ENCODE measurements around the gene DCST1.

DCST1 gene

GRCh38 chr1:155083865-155084721, 50.5 kb downstream of the DCST1 start:
- DNase-seq (ENCODE audit: extremely low read depth in 1 of 2, low read depth in 1 of 2) = no peak

DNA sequence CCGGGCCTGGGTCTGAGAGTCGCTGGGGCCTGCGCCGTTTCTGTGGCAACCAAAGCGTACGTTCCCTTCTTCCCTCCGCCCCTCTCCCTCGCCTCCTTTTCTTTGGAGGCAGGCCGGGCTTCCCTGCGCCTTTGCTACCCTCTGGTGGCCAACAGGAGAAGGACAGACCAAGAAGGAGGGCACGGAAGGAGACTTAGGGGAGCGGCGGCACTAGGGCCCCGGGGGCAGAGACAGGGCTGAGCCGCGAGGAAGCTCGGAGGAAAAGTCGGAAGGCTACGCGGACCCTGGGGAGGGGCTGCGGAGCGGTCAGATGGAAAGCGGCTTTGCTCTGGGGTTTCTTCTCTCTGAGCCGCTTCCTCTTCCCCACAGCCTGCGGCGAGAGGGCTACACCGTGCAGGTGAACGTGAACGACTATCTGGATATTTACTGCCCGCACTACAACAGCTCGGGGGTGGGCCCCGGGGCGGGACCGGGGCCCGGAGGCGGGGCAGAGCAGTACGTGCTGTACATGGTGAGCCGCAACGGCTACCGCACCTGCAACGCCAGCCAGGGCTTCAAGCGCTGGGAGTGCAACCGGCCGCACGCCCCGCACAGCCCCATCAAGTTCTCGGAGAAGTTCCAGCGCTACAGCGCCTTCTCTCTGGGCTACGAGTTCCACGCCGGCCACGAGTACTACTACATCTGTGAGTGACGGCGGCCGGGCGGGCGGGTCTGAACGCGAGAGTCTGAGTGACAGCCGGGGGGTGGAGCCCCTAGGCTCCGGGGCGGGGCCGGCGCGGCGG, 51.3 kb downstream of the DCST1 start:
- peak; percentile 67 to 86 for DNase-seq (ENCODE audit: extremely low read depth in 1 of 2, low read depth in 1 of 2)

DNA sequence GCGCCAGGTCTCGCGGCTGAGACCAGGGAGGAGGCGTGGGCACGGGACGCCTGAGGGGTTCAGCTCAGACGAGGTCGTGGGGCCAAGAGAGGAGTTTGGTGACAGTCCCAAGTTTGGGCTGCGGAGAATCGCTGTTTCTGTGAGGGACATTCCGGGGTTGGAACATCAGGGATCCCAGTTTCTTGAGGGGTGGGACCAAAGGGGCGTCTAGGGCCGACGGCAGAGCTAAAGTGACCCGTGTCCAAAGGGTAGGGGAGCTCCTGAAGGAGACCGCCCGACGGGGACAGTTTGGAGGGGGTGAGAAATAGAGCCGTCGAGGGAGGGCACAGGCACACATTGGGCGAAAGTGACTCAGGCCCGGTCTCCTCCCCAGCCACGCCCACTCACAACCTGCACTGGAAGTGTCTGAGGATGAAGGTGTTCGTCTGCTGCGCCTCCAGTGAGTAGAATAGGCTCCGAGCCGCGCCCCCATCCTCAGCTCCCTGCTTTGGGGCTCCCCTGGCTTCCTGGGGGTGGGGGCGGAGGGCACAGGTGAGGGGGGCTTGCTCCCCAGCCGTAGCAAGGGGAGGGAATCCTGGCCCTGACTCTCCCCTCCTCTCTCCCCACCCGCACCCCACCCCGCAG, 52.0 kb downstream of the DCST1 start:
- DNase-seq (ENCODE audit: extremely low read depth in 1 of 2, low read depth in 1 of 2) = peak; percentile 66

DNA sequence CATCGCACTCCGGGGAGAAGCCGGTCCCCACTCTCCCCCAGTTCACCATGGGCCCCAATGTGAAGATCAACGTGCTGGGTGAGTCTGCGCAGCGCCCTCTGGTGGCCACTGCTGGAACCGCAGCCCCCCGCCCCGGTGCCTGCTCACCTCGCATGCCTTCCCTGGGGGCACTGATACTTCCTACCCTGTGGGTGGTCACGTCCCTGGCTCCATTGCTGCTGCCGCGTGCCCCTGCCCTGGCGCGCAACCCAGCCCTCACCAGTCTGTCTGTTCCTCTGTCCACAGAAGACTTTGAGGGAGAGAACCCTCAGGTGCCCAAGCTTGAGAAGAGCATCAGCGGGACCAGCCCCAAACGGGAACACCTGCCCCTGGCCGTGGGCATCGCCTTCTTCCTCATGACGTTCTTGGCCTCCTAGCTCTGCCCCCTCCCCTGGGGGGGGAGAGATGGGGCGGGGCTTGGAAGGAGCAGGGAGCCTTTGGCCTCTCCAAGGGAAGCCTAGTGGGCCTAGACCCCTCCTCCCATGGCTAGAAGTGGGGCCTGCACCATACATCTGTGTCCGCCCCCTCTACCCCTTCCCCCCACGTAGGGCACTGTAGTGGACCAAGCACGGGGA, 52.6 kb downstream of the DCST1 start:
- DNase-seq (ENCODE audit: extremely low read depth in 1 of 2, low read depth in 1 of 2) = peak; percentile 49 to 70

- DNase-seq (ENCODE audit: extremely low read depth in 1 of 2, low read depth in 1 of 2) = no peak
Observed at GRCh38 chr1:155086856-155087535, 53.4 kb downstream of the DCST1 start.

GRCh38 chr1:155091071-155092051, 57.7 kb downstream of the DCST1 start:
- peak; percentile 34 to 68 for DNase-seq (ENCODE audit: extremely low read depth in 1 of 2, low read depth in 1 of 2)

DNA sequence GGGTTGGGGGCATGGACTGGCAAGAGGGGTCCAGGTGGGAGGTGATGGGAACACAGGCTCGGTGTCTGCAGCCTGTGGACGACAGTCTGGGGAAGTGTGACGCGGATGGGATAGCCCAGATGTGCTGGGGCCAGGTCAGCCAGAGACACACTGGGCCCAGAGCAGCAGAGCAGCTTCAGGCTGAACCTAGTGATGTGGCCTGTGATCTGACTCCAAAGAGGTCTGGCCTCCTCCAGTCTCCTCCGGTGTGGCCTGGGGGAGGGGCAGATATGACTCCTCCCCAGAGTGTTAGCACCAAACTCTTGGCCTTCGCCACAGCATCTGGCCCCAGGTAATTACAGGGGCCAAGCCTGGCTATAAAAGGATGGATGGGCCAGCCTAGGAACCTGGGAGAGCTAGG, 58.5 kb downstream of the DCST1 start:
- no peak for DNase-seq (ENCODE audit: extremely low read depth in 1 of 2, low read depth in 1 of 2)

DNA sequence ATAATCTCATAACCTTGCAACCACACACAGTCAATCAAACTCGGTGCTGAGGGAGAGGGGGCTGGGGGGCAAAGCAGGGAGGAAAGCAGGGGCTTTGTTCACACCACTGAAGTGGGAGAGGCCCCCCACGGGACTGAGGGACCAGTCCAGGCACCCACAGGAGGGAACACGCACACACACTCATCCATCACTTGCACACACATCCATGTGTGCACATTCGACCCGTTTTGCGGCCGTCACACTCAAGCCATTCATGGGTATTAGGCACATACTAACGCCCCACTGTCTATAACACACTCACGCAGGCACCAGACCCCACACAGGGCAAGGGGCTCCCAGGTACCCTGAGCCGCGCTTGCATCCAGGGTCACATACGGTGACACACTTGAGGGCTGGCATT, 59.0 kb downstream of the DCST1 start:
- DNase-seq (ENCODE audit: extremely low read depth in 1 of 2, low read depth in 1 of 2) = no peak

DNA sequence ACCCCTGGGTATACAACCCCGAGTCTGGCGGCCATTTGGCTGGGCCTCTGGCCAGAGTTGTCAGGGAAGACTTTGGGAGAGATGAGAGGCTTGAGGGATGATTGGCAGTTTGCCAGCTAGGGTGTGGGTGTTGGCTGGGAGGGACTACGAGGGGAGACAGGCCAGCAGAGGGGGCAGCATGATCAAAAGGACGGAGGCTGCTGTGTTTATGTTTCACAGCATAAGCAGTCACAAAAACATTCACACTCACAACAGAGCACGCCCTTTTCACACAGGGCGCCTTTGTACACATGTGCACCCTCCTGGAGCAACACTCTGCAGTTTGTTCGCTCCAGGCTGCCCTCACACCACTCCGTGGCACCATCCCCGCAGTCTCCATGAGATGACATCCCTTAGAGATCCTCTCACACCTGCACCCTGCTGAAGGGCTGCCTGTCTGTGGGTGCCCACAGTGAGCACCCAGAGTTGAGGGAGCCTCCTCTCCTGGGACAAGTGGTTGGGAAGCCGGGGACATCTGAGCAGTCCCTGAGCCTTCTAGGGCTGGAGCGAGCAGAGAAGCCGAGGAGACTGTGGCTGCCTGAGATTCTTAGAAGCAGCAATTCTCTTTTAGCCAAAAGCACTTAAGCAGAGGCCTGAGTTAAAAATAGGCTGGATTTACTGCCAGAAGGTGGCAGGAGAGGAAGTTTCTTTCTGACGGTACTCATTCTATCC, 60.4 kb downstream of the DCST1 start:
- DNase-seq (ENCODE audit: extremely low read depth in 1 of 2, low read depth in 1 of 2) = no peak

GRCh38 chr1:155094622-155094948, 61.0 kb downstream of the DCST1 start:
- DNase-seq (ENCODE audit: extremely low read depth in 1 of 2, low read depth in 1 of 2) = no peak

DNA sequence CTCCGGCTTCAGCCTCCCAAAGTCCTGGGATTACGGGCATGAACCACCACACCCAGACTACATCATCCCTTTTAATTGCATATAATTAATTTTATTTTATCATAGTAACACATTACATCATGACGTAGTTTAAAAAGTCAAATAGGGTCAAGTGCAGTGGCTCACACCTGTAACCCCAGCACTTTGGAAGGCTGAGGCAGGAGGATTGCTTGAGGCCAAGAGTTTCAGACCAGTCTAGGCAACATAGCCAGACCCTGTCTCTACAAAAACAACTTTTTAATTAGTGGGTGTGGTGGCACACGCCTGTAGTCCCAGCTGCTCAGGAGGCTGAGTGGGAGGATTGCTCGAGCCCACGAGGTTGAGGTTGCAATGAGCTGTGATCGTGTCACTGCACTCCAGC, 65.7 kb downstream of the DCST1 start:
- no peak for DNase-seq (ENCODE audit: extremely low read depth in 1 of 2, low read depth in 1 of 2)

Measured in activated CD8-positive, alpha-beta memory T cell treated with anti-CD3 and anti-CD28 coated beads for 1 hour (primary cell).